PFSK-1 (cell line): ENCODE measurements around the gene NEUROD6.

ENCODE experiments used
- FOXP2 ChIP-seq: optimal IDR thresholded peaks from 2 replicates; pipeline ENCODE3; 2011; ENCODE audit warnings: borderline replicate concordance, control low read depth, inconsistent platforms; ENCODE audit not compliant: insufficient read depth; ENCODE audit errors: extremely low read length, extremely low read depth
- POLR2AphosphoS5 ChIP-seq: IDR thresholded peaks from 2 replicates; pipeline ENCODE4 v1.6.1; 2012; ENCODE audit warnings: low read depth, mild to moderate bottlenecking, control low read depth, low read length, moderate library complexity
- REST ChIP-seq, 2 experiments: IDR thresholded peaks; 2 replicates each; pipeline versions ENCODE4 v1.6.1 to v1.8.0; 2011 to 2012; ENCODE audit warnings: low read depth in 2 of 2, low read length in 2 of 2, control low read depth in 1 of 2, inconsistent platforms in 1 of 2, mild to moderate bottlenecking in 1 of 2, moderate library complexity in 1 of 2; ENCODE audit not compliant: insufficient read depth in 1 of 2
- SIN3A ChIP-seq: IDR thresholded peaks from 2 replicates; pipeline ENCODE4 v1.6.1; 2012; ENCODE audit warnings: mild to moderate bottlenecking, low read length, moderate library complexity, borderline replicate concordance; ENCODE audit not compliant: insufficient read depth
- TAF1 ChIP-seq: IDR thresholded peaks from 2 replicates; pipeline ENCODE4 v1.6.1; 2012; ENCODE audit warnings: low read length, control low read depth, borderline replicate concordance; ENCODE audit not compliant: insufficient read depth

The NEUROD6 gene

GRCh38 chr7:31343516-31344305, 3.2 kb upstream of the NEUROD6 start:
- TF ChIP-seq SIN3A (no peak), POLR2AphosphoS5 (no peak), FOXP2 (no peak), TAF1 (no peak), REST (IDR thresholded peaks at IDR 0.05; ENCODE audit: insufficient read depth in 1 of 2, low read depth in 2 of 2, low read length in 2 of 2) (no peak)

GRCh38 chr7:31341141-31341540, 615 bp upstream of the NEUROD6 start:
- TF ChIP-seq REST (IDR thresholded peaks at IDR 0.05; ENCODE audit: insufficient read depth in 1 of 2, low read depth in 2 of 2, low read length in 2 of 2) (no peak), SIN3A (no peak), POLR2AphosphoS5 (no peak), TAF1 (no peak), FOXP2 (no peak)

- no peak for TF ChIP-seq SIN3A
- no peak for TF ChIP-seq POLR2AphosphoS5
- no peak for TF ChIP-seq REST (IDR thresholded peaks at IDR 0.05; ENCODE audit: insufficient read depth in 1 of 2, low read depth in 2 of 2, low read length in 2 of 2)
- TF ChIP-seq FOXP2, result no peak
- no peak for TF ChIP-seq TAF1
Measured at GRCh38 chr7:31340051-31340450, 475 bp downstream of the NEUROD6 start.

- no peak for TF ChIP-seq SIN3A
- TF ChIP-seq POLR2AphosphoS5, result no peak
- TF ChIP-seq REST (IDR thresholded peaks at IDR 0.05; ENCODE audit: insufficient read depth in 1 of 2, low read depth in 2 of 2, low read length in 2 of 2), result no peak
- no peak for TF ChIP-seq FOXP2
- no peak for TF ChIP-seq TAF1
Measured at GRCh38 chr7:31338706-31339105, 1.8 kb downstream of the NEUROD6 start.

- TF ChIP-seq TAF1, result no peak
- no peak for TF ChIP-seq SIN3A
- no peak for TF ChIP-seq FOXP2
- no peak for TF ChIP-seq POLR2AphosphoS5
- TF ChIP-seq REST (IDR thresholded peaks at IDR 0.05; ENCODE audit: insufficient read depth in 1 of 2, low read depth in 2 of 2, low read length in 2 of 2), result no peak
Measured at GRCh38 chr7:31337002-31337565, 3.4 kb downstream of the NEUROD6 start.
